HepG2 (cell line): Measurements from ENCODE around the gene MICAL3.

Experiments
- CTCF ChIP-seq: sonication (generic); formaldehyde crosslinking; IDR thresholded peaks from 2 replicates; pipeline ENCODE4 v1.5.0; 2020; ENCODE audit warnings: mild to moderate bottlenecking, missing genetic modification reagents, moderate library complexity
- EZH2 ChIP-seq: conservative IDR thresholded peaks from 2 replicates; pipeline ENCODE4 v1.6.1; 2012; ENCODE audit warnings: mild to moderate bottlenecking, low read depth, low read length, moderate library complexity
- HMGXB4 ChIP-seq, 2 experiments: sonication (generic) in 1 of 2; formaldehyde crosslinking in 1 of 2; IDR thresholded peaks; 2 replicates each; pipeline versions ENCODE4 v1.4.0 to v1.6.1; 2018 to 2020; ENCODE audit warnings: missing genetic modification reagents in 2 of 2, borderline replicate concordance in 1 of 2, low read depth in 1 of 2, mild to moderate bottlenecking in 1 of 2, missing biosample characterization in 1 of 2
- IKZF1 ChIP-seq: fragments of 450-650 bp; IDR thresholded peaks from 2 replicates; pipeline ENCODE4 v1.7.1; 2016
- JUN ChIP-seq: sonication (generic); formaldehyde crosslinking; IDR thresholded peaks from 2 replicates; pipeline ENCODE4 v1.4.0; 2020; ENCODE audit warnings: mild to moderate bottlenecking, missing genetic modification reagents
- POLR2A ChIP-seq, 2 experiments: IDR thresholded peaks; 2 replicates each; pipeline ENCODE4 v1.6.1; 2011; ENCODE audit warnings: low read depth in 2 of 2, low read length in 2 of 2, mild to moderate bottlenecking in 1 of 2, moderate library complexity in 1 of 2; ENCODE audit not compliant: insufficient read depth in 1 of 2
- RAD21 ChIP-seq: fragments of 450-650 bp; formaldehyde crosslinking; IDR thresholded peaks from 2 replicates; pipeline ENCODE4 v1.5.0; 2020; ENCODE audit warnings: mild to moderate bottlenecking
- RAD51 ChIP-seq: fragments of 450-650 bp; IDR thresholded peaks from 2 replicates; pipeline ENCODE4 v1.6.1; 2016; ENCODE audit warnings: borderline replicate concordance
- RNF2 ChIP-seq: fragments of 450-650 bp; conservative IDR thresholded peaks from 2 replicates; pipeline ENCODE4 v1.6.1; 2016; ENCODE audit warnings: low read depth
- YEATS2 ChIP-seq: sonication (generic); formaldehyde crosslinking; IDR thresholded peaks from 2 replicates; pipeline ENCODE4 v1.4.0; 2020; ENCODE audit warnings: missing genetic modification reagents, borderline replicate concordance
- ZFY ChIP-seq: sonication (generic); formaldehyde crosslinking; IDR thresholded peaks from 2 replicates; pipeline ENCODE4 v1.4.0; 2020; ENCODE audit warnings: missing genetic modification reagents
- ZNF10 ChIP-seq: sonication (generic); formaldehyde crosslinking; IDR thresholded peaks from 2 replicates; pipeline ENCODE4 v1.4.0; 2020; ENCODE audit warnings: mild to moderate bottlenecking, low read depth, missing genetic modification reagents, borderline replicate concordance
- ZNF639 ChIP-seq: conservative IDR thresholded peaks from 2 replicates; pipeline ENCODE4 v1.6.1; 2018; ENCODE audit warnings: missing genetic modification reagents
- ZSCAN25 ChIP-seq: sonication (generic); formaldehyde crosslinking; IDR thresholded peaks from 2 replicates; pipeline ENCODE4 v1.8.0; 2022; ENCODE audit warnings: mild to moderate bottlenecking, missing genetic modification reagents

DNA sequence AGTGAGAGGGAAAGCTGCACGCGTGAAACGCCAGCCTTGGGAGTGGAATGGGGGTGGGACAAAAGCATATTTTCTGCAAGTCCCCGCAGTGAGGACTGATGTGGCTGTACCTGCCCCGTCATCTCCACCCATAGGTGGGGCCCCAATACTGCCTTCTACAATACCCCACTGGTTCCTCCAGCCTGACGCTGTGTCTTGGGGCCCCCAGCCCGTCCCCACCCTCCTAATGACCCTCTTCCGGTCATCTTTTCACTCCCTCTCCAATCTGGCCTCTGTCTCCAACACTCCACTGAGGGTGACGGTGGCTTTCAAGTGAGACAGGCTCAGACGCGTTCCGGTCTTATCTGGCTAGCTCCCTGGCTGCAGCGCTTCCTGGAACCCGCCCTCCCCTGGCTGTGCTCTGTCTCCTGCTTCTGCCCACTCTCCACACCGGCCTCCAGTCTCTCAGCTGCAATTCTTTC lies 104.2 kb downstream of the MICAL3 start:
- no peak for TF ChIP-seq YEATS2 (CRISPR knock-in tag)
- TF ChIP-seq RAD51, result no peak
- TF ChIP-seq ZFY (CRISPR knock-in tag), result no peak
- no peak for TF ChIP-seq EZH2
- TF ChIP-seq ZSCAN25 (CRISPR knock-in tag), result no peak
- no peak for TF ChIP-seq JUN (CRISPR knock-in tag)
- TF ChIP-seq CTCF (CRISPR knock-in tag), result peak; percentile 66
- no peak for TF ChIP-seq POLR2A (IDR thresholded peaks at IDR 0.05; ENCODE audit: insufficient read depth in 1 of 2, low read depth in 2 of 2, low read length in 2 of 2)
- no peak for TF ChIP-seq IKZF1
- TF ChIP-seq ZNF639 (CRISPR knock-in tag), result no peak
- no peak for TF ChIP-seq HMGXB4 (CRISPR knock-in tag; IDR thresholded peaks at IDR 0.05; ENCODE audit: borderline replicate concordance in 1 of 2, low read depth in 1 of 2)
- peak; percentile 42; the same call in 1 of the 2 replicates for TF ChIP-seq RAD21
- no peak for TF ChIP-seq RNF2
- TF ChIP-seq ZNF10, result no peak
